Endothelial cell of umbilical vein (primary cell): ENCODE results near the gene SAV1.

Experiments
- CTCF ChIP-seq, 2 donors: IDR thresholded peaks; 1 replicate in 1 of 2; 2 replicates in 1 of 2; pipeline ENCODE4 v1.5.1; 2011; ENCODE audit warnings: low read length in 2 of 2, mild to moderate bottlenecking in 2 of 2, moderate library complexity in 2 of 2, control low read depth in 1 of 2, inconsistent platforms in 1 of 2, low read depth in 1 of 2; ENCODE audit not compliant: insufficient read depth in 1 of 2; ENCODE audit errors: extremely low read depth in 1 of 2
- FOS ChIP-seq: IDR thresholded peaks from 2 replicates; pipeline ENCODE4 v1.6.1; 2011; ENCODE audit warnings: mild to moderate bottlenecking, low read length, moderate library complexity, borderline replicate concordance; ENCODE audit not compliant: insufficient read depth
- JUN ChIP-seq: IDR thresholded peaks from 2 replicates; pipeline ENCODE4 v1.6.1; 2011; ENCODE audit warnings: borderline replicate concordance, low read depth; ENCODE audit not compliant: insufficient read length, insufficient read depth
- MYC ChIP-seq: IDR thresholded peaks from one replicate; pipeline ENCODE4 v1.6.1; 2011; ENCODE audit warnings: mild to moderate bottlenecking, low read depth, low read length
- POLR2A ChIP-seq: IDR thresholded peaks from 2 replicates; pipeline ENCODE4 v1.6.1; 2012; ENCODE audit warnings: low read depth, mild to moderate bottlenecking, control low read depth, low read length
- POLR2AphosphoS5 ChIP-seq: IDR thresholded peaks from 2 replicates; pipeline ENCODE4 v1.6.1; 2012; ENCODE audit warnings: low read depth, mild to moderate bottlenecking, control low read depth, low read length, moderate library complexity; ENCODE audit not compliant: insufficient read depth
- TF ChIP-seq, protein P1 (sequence below): IDR thresholded peaks from 2 replicates; pipeline ENCODE4 v1.6.1; 2011; ENCODE audit not compliant: insufficient read depth, insufficient read length

GRCh38 chr14:50666772-50667683 lies 1.1 kb downstream of the SAV1 start:
- TF ChIP-seq CTCF (IDR thresholded peaks at IDR 0.05; ENCODE audit: extremely low read depth in 1 of 2, insufficient read depth in 1 of 2, low read depth in 1 of 2, low read length in 2 of 2) = no peak
- TF ChIP-seq POLR2A = no peak
- TF ChIP-seq POLR2AphosphoS5 = no peak
- no peak for TF ChIP-seq JUN
- TF ChIP-seq MYC = no peak
- peak; percentile 34 for TF ChIP-seq FOS
- TF ChIP-seq, protein P1, sequence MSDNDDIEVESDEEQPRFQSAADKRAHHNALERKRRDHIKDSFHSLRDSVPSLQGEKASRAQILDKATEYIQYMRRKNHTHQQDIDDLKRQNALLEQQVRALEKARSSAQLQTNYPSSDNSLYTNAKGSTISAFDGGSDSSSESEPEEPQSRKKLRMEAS = no peak
